Caco-2 (cell line): ENCODE results near the gene PIPOX. TPM values are rescaled to one million over a fixed set of nuclear protein-coding genes. Genes with fewer than 3 reads are reported as not detected.

Source experiments
- BruUV-seq: library from RNA; stranded (reverse); fragments of 400-500 nt; replicated peaks from 2 replicates; lab custom pipeline; 2021; lab: Mats Ljungman, UMichigan
- CTCF ChIA-PET: fragments of 300-600 bp; sonication (Branson Sonifier 250); formaldehyde crosslinking; loops from one replicate; lab custom pipeline; 2022; ENCODE audit warnings: antibody characterized with exemption; lab: Charles Lee
- POLR2A ChIA-PET: fragments of 300-600 bp; sonication (Branson Sonifier 250); formaldehyde crosslinking; loops from one replicate; lab custom pipeline; 2022; ENCODE audit warnings: antibody characterized with exemption; lab: Charles Lee
- DNase-seq, 2 experiments: peaks; one replicate each; pipeline versions ENCODE4 v3.0.0 to v3.0.0-alpha.2; 2020 to 2022
- H3K27me3 ChIP-seq: replicated peaks from 2 replicates; pipeline ENCODE4 v1.6.0; 2011; ENCODE audit warnings: low read length; ENCODE audit not compliant: control insufficient read depth, insufficient read depth
- H3K36me3 ChIP-seq: 2 replicates; pipeline ENCODE4 v1.5.1; 2011; ENCODE audit warnings: low read length; ENCODE audit not compliant: control insufficient read depth, insufficient read depth
- H3K4me1 ChIP-seq: fragments of 250-450 bp; sonication (Bioruptor Pico); 2 replicates; pipeline ENCODE4 v1.5.1; 2020; ENCODE audit warnings: mild to moderate bottlenecking
- H3K4me3 ChIP-seq: 2 replicates; pipeline ENCODE4 v1.5.1; 2011; ENCODE audit warnings: low read depth, mild to moderate bottlenecking, control low read depth, low read length
- H3K9me3 ChIP-seq: fragments of 250-450 bp; sonication (Bioruptor Pico); 2 replicates; pipeline ENCODE4 v1.5.1; 2020; ENCODE audit warnings: mild to moderate bottlenecking, moderate library complexity
- H3K27ac Mint-ChIP-seq: one replicate; pipeline ENCODE4 v1.8.0; 2022; ENCODE audit warnings: mixed read lengths; ENCODE audit not compliant: unreplicated experiment
- H3K27me3 Mint-ChIP-seq: one replicate; pipeline ENCODE4 v1.8.0; 2022; ENCODE audit warnings: mixed read lengths; ENCODE audit not compliant: insufficient read depth, unreplicated experiment
- H3K36me3 Mint-ChIP-seq: one replicate; pipeline ENCODE4 v1.8.0; 2022; ENCODE audit warnings: mild to moderate bottlenecking, mixed read lengths; ENCODE audit not compliant: insufficient read depth, unreplicated experiment
- H3K4me1 Mint-ChIP-seq: one replicate; pipeline ENCODE4 v1.8.0; 2022; ENCODE audit warnings: low read depth, mixed read lengths; ENCODE audit not compliant: unreplicated experiment
- H3K4me3 Mint-ChIP-seq: one replicate; pipeline ENCODE4 v1.8.0; 2022; ENCODE audit warnings: mild to moderate bottlenecking, moderate library complexity, mixed read lengths; ENCODE audit not compliant: unreplicated experiment
- H3K9me3 Mint-ChIP-seq: one replicate; pipeline ENCODE4 v1.8.0; 2022; ENCODE audit warnings: mixed read lengths; ENCODE audit not compliant: unreplicated experiment
- CTCF ChIP-seq, 2 experiments: fragments of 200-600 bp in 1 of 2; IDR thresholded peaks; 1 replicate in 1 of 2; 2 replicates in 1 of 2; pipeline versions ENCODE4 v1.5.1 to v1.8.0; 2011 to 2022; ENCODE audit warnings: antibody characterized with exemption in 1 of 2, control low read depth in 1 of 2, inconsistent platforms in 1 of 2, low read depth in 1 of 2, low read length in 1 of 2, mild to moderate bottlenecking in 1 of 2, moderate library complexity in 1 of 2; ENCODE audit not compliant: insufficient read depth in 1 of 2, severe bottlenecking in 1 of 2, unreplicated experiment in 1 of 2
- intact Hi-C: fragments of 100-400 bp; cut with micrococcal nuclease; formaldehyde crosslinking; loops from one replicate; pipeline ENCODE4 v1.10.0; 2022; ENCODE audit not compliant: unreplicated experiment
- total RNA-seq: library from RNA; stranded (reverse); gene quantifications from 2 replicates; pipeline ENCODE4 v1.2.3, GENCODE V29; 2022

The PIPOX gene
- total RNA-seq, 1 experiment from 2014 or later = 2.2 TPM

GRCh38 chr17:29000973-29001372 is 42.0 kb upstream of the PIPOX start:
- H3K27me3 Mint-ChIP-seq = peaks cover 25% of the 10 kb centered on the region
- DNase-seq = no peak
- H3K27ac Mint-ChIP-seq = no peak overlapping the region
- H3K27me3 ChIP-seq = no peaks in the 10 kb centered on the region; the same call in 1 of the 2 replicates
- no peaks in the 10 kb centered on the region for H3K4me1 Mint-ChIP-seq
- peaks cover under 1% of the 10 kb centered on the region; the same call in 1 of the 2 replicates for H3K4me1 ChIP-seq
- no TSS peak for BruUV-seq
- H3K36me3 ChIP-seq = no peaks in the 10 kb centered on the region
- intact Hi-C loops = no loop called here
- no peaks in the 10 kb centered on the region for H3K9me3 ChIP-seq
- H3K4me3 ChIP-seq = no peak overlapping the region
- no peaks in the 10 kb centered on the region for H3K36me3 Mint-ChIP-seq
- H3K4me3 Mint-ChIP-seq = no peak overlapping the region
- no peaks in the 10 kb centered on the region for H3K9me3 Mint-ChIP-seq
- POLR2A ChIA-PET = no interaction called here
- CTCF ChIA-PET = interaction anchor here (0.5 kb wide), 1 partner anchor 9 kb away, joined by 3 read pairs; no protein-coding TSS in a partner anchor
- TF ChIP-seq CTCF (IDR thresholded peaks at IDR 0.05; ENCODE audit: insufficient read depth in 1 of 2, low read depth in 1 of 2, low read length in 1 of 2, severe bottlenecking in 1 of 2, unreplicated experiment in 1 of 2) = no peak

- Mint-ChIP-seq H3K9me3 (no peaks in the 10 kb centered on the region), H3K27ac (no peak overlapping the region), H3K36me3 (no peaks in the 10 kb centered on the region), H3K27me3 (peaks cover 26% of the 10 kb centered on the region), H3K4me1 (no peaks in the 10 kb centered on the region), H3K4me3 (no peak overlapping the region)
- no peaks in the 10 kb centered on the region for H3K9me3 ChIP-seq
- intact Hi-C loops = no loop called here
- H3K4me1 ChIP-seq = peaks cover 5% of the 10 kb centered on the region; the same call in 1 of the 2 replicates
- no peak for TF ChIP-seq CTCF (IDR thresholded peaks at IDR 0.05; ENCODE audit: insufficient read depth in 1 of 2, low read depth in 1 of 2, low read length in 1 of 2, severe bottlenecking in 1 of 2, unreplicated experiment in 1 of 2)
- POLR2A ChIA-PET = no interaction called here
- CTCF ChIA-PET = no interaction called here
- no peak for DNase-seq
- H3K4me3 ChIP-seq = no peak overlapping the region
- no peaks in the 10 kb centered on the region; the same call in 1 of the 2 replicates for H3K27me3 ChIP-seq
- H3K36me3 ChIP-seq = no peaks in the 10 kb centered on the region
- BruUV-seq = no TSS peak
Observed at GRCh38 chr17:29002811-29003210, 40.1 kb upstream of the PIPOX start.

- intact Hi-C loops = no loop called here
- no peaks in the 10 kb centered on the region for H3K9me3 Mint-ChIP-seq
- POLR2A ChIA-PET = no interaction called here
- no peak for TF ChIP-seq CTCF (IDR thresholded peaks at IDR 0.05; ENCODE audit: insufficient read depth in 1 of 2, low read depth in 1 of 2, low read length in 1 of 2, severe bottlenecking in 1 of 2, unreplicated experiment in 1 of 2)
- no peaks in the 10 kb centered on the region for H3K4me1 Mint-ChIP-seq
- no peak overlapping the region for H3K4me3 Mint-ChIP-seq
- CTCF ChIA-PET = no interaction called here
- H3K27ac Mint-ChIP-seq = no peak overlapping the region
- peaks cover 5% of the 10 kb centered on the region; the same call in 1 of the 2 replicates for H3K4me1 ChIP-seq
- BruUV-seq = no TSS peak
- no peaks in the 10 kb centered on the region for H3K36me3 Mint-ChIP-seq
- H3K27me3 ChIP-seq = no peaks in the 10 kb centered on the region; the same call in 1 of the 2 replicates
- no peak for DNase-seq
- no peaks in the 10 kb centered on the region for H3K36me3 ChIP-seq
- no peaks in the 10 kb centered on the region for H3K9me3 ChIP-seq
- H3K27me3 Mint-ChIP-seq = peaks cover 22% of the 10 kb centered on the region
- no peak overlapping the region for H3K4me3 ChIP-seq
Observed at GRCh38 chr17:29003289-29003688, 39.7 kb upstream of the PIPOX start.
